Measurements from ENCODE around the gene HDAC10.

DNA sequence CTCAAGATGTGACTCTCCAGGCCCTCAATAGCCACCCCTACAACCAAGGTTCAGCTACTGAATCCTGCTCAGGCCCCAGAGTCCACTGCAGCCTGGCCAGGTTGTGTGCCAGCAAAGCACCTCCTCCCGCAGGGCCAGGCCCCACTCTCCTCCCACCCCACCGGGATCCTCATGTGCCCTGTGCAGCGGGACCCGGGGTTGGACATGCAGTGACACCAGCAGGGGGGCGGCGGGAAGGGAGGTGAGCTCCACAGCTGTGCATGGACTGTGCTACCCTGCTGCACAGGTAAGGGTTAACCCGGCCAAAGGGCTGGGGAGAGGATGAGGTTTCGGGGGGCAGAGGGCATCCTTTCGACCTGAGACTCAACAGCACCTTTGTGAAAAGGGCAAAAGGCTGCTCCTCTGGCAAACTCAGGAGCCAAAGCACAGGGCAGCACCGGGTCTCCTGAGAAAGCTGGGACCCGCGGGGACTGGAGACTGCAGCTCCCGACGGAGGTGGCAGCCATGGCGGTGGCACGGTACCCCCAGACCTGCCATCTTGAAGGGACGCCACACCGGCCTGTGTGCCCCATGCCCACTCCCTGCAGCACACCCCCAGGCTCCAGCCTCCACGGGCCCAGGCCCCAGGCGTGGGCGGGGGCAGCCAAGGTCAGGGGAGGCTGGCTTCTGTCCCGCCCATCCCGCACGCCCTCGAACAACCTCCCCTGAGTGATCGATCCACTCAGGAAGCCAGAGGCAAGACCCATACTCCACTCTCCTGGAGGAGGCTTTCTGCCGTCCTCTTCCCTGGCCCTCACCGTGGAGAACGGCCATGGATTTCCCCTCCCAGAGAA lies 45.8 kb upstream of the HDAC10 start:
- TF ChIP-seq POLR2A (IDR thresholded peaks at IDR 0.05) = no peak
- TF ChIP-seq, protein P1, sequence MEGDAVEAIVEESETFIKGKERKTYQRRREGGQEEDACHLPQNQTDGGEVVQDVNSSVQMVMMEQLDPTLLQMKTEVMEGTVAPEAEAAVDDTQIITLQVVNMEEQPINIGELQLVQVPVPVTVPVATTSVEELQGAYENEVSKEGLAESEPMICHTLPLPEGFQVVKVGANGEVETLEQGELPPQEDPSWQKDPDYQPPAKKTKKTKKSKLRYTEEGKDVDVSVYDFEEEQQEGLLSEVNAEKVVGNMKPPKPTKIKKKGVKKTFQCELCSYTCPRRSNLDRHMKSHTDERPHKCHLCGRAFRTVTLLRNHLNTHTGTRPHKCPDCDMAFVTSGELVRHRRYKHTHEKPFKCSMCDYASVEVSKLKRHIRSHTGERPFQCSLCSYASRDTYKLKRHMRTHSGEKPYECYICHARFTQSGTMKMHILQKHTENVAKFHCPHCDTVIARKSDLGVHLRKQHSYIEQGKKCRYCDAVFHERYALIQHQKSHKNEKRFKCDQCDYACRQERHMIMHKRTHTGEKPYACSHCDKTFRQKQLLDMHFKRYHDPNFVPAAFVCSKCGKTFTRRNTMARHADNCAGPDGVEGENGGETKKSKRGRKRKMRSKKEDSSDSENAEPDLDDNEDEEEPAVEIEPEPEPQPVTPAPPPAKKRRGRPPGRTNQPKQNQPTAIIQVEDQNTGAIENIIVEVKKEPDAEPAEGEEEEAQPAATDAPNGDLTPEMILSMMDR (IDR thresholded peaks at IDR 0.05) = no peak
